HG03558 (cell line): ENCODE data around the gene REEP2.

Experiments
- ATAC-seq: cut with Tn5 transposase; IDR thresholded peaks from one replicate; pipeline ENCODE4 v1.9.1; 2021; ENCODE audit warnings: moderate number of reproducible peaks; ENCODE audit not compliant: unreplicated experiment; ENCODE audit errors: extremely low read depth

Gene REEP2

DNA sequence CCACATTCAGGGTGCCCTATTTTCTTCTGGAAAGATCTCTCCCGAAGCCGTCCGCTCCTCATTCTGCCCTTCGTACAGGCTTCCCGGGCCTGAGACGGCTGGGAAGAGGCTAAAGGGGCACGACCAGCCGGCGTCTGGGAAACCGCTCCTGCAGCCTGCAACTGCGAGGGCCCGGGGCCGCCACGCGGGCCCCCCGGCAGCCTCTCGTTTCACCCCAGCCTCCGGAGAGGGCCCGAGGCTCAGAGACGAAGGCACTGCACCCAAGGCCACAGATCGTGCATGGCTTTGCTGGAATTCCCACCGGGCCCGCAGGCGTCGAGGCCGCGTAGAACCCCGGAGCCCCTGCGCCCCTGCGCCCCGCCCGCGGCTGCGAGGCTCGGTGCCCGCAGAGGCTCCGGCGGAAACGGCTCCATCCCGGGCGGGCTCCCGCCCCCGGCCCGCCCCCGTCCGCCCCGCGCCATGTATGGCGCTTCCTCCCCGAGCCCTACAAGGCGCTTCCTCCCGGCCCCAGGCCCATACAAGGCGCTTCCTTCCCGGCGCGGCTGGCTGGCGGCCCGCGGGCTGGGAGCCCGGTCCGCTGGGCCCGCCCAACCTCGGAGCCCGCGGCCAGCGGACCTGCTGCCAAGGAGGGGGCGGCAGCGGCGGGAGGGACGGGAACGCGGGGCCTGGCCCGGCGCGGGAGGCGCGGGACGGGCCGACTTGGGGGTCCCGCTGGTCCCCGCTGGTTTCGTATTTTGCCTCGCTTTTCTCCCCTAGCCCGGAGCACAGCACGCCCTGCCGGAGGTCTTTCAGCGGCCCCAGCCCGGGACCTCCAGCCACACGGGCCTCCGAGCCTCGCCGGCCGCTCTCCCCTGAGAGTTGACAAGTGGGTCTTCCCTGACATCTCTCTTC lies 53.1 kb downstream of the REEP2 start:
- peak; percentile 93 for ATAC-seq

- no peak for ATAC-seq
These were observed 53.7 kb downstream of the REEP2 start for GRCh38 chr5:138492560-138493045.

DNA sequence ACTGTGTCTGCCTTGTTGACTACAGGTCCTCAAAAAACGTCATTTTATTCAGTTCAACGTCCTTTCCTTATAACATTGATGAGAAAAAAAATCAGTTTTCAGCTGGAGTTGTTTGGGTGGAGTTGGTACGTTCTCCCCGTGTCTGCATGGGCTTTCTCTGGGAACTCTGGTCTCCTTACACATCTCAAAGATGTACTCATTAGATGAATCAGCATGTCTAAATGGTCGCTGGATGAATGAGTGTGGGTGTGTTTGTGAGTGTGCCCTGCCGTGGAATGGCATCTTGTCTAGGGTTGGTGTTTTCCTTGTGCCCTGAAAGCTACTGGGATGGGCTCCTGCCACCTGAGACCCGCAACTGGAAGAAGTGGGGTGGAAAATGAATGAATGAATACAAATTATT lies 56.5 kb downstream of the REEP2 start:
- ATAC-seq: no peak
